Measurements from ENCODE around the gene CORO2B.
"Not testable (repeated sequence)": the region's sequence is repeated elsewhere in the genome, so short reads cannot be mapped to it uniquely, and the experiment has no call there.

CORO2B gene

GRCh38 chr15:68743256-68743655 is 164.5 kb downstream of the CORO2B start:
- DNase-seq: no peak

GRCh38 chr15:68749365-68749764 is 170.6 kb downstream of the CORO2B start:
- DNase-seq: no peak

- DNase-seq: no peak
These were observed 171.0 kb downstream of the CORO2B start for GRCh38 chr15:68749793-68750192.

GRCh38 chr15:68751622-68752021 is 172.8 kb downstream of the CORO2B start:
- DNase-seq: no peak

- DNase-seq: no peak
These were observed 176.9 kb downstream of the CORO2B start for GRCh38 chr15:68755731-68756130.

- not testable (repeated sequence) for DNase-seq
These were observed 181.3 kb downstream of the CORO2B start for GRCh38 chr15:68759982-68760579.

- no peak for DNase-seq
These were observed 184.3 kb downstream of the CORO2B start for GRCh38 chr15:68763063-68763462.

- DNase-seq: no peak
These were observed 185.3 kb downstream of the CORO2B start for GRCh38 chr15:68764090-68764489.

GRCh38 chr15:68765602-68766368 is 187.0 kb downstream of the CORO2B start:
- DNase-seq: no peak

GRCh38 chr15:68767833-68768232 is 189.0 kb downstream of the CORO2B start:
- DNase-seq: no peak

- DNase-seq: no peak
These were observed 189.5 kb downstream of the CORO2B start for GRCh38 chr15:68768321-68768720.

GRCh38 chr15:68769702-68770101 is 190.9 kb downstream of the CORO2B start:
- no peak for DNase-seq

GRCh38 chr15:68770216-68770615 is 191.4 kb downstream of the CORO2B start:
- DNase-seq: no peak

GRCh38 chr15:68773036-68773435 is 194.2 kb downstream of the CORO2B start:
- no peak for DNase-seq

GRCh38 chr15:68774120-68774519 is 195.3 kb downstream of the CORO2B start:
- no peak for DNase-seq

GRCh38 chr15:68774521-68775235 is 195.9 kb downstream of the CORO2B start:
- no peak for DNase-seq

- no peak for DNase-seq
These were observed 196.4 kb downstream of the CORO2B start for GRCh38 chr15:68775236-68775577.

GRCh38 chr15:68775671-68776476 is 197.1 kb downstream of the CORO2B start:
- DNase-seq: no peak

GRCh38 chr15:68776477-68777270 is 197.9 kb downstream of the CORO2B start:
- no peak for DNase-seq

Measured in activated naive CD4-positive, alpha-beta T cell (primary cell).